GM12878 (cell line): ENCODE measurements around the gene CHKA. TPM values are rescaled to one million over a fixed set of nuclear protein-coding genes. Genes with fewer than 3 reads are reported as not detected.

Experiments used
- BCLAF1 ChIP-seq: fragments of 450-650 bp; IDR thresholded peaks from 2 replicates; pipeline ENCODE4 v1.6.1; 2017; ENCODE audit warnings: antibody characterized with exemption, mild to moderate bottlenecking, moderate library complexity
- CREM ChIP-seq: IDR thresholded peaks from 2 replicates; pipeline ENCODE4 v1.6.1; 2014; ENCODE audit warnings: antibody characterized with exemption, low read depth
- FOXK2 ChIP-seq: fragments of 450-650 bp; IDR thresholded peaks from 2 replicates; pipeline ENCODE4 v1.6.1; 2017; ENCODE audit warnings: mild to moderate bottlenecking, moderate library complexity
- GATAD2B ChIP-seq: fragments of 450-650 bp; conservative IDR thresholded peaks from 2 replicates; pipeline ENCODE4 v1.6.1; 2017; ENCODE audit warnings: low read depth, mild to moderate bottlenecking, moderate library complexity
- IRF3 ChIP-seq: fragments of 450-650 bp; IDR thresholded peaks from 2 replicates; pipeline ENCODE4 v1.6.1; 2014; ENCODE audit warnings: mild to moderate bottlenecking
- NBN ChIP-seq: fragments of 450-650 bp; IDR thresholded peaks from 2 replicates; pipeline ENCODE4 v1.6.1; 2016
- NFXL1 ChIP-seq: fragments of 450-650 bp; IDR thresholded peaks from 2 replicates; pipeline ENCODE4 v1.6.1; 2017; ENCODE audit warnings: antibody characterized with exemption, mild to moderate bottlenecking, borderline replicate concordance
- NFYB ChIP-seq: IDR thresholded peaks from 2 replicates; pipeline ENCODE4 v1.6.1; 2011; ENCODE audit warnings: low read depth, mild to moderate bottlenecking, low read length, improper control_type of control experiment, moderate library complexity; ENCODE audit not compliant: insufficient read depth
- POLR2A ChIP-seq: IDR thresholded peaks from 2 replicates; pipeline ENCODE4 v1.6.1; 2011; ENCODE audit warnings: low read depth, mild to moderate bottlenecking, low read length
- RB1 ChIP-seq: fragments of 450-650 bp; formaldehyde crosslinking; IDR thresholded peaks from 2 replicates; pipeline ENCODE4 v1.6.1; 2017; ENCODE audit warnings: mild to moderate bottlenecking, borderline replicate concordance
- RCOR1 ChIP-seq: conservative IDR thresholded peaks from 2 replicates; pipeline ENCODE4 v1.6.1; 2012; ENCODE audit warnings: low read depth, low read length, improper control_type of control experiment
- RELA ChIP-seq: fragments of 450-650 bp; IDR thresholded peaks from 2 replicates; pipeline ENCODE4 v1.8.0; 2014; ENCODE audit warnings: borderline replicate concordance; ENCODE audit not compliant: partially characterized antibody
- REST ChIP-seq: IDR thresholded peaks from 2 replicates; pipeline ENCODE4 v1.6.1; 2012; ENCODE audit warnings: mild to moderate bottlenecking, low read depth, low read length
- SREBF1 ChIP-seq: IDR thresholded peaks from 2 replicates; pipeline ENCODE4 v1.6.1; 2012; ENCODE audit warnings: mild to moderate bottlenecking, low read length
- USF2 ChIP-seq: IDR thresholded peaks from 2 replicates; pipeline ENCODE4 v1.6.1; 2011; ENCODE audit warnings: low read depth, low read length, improper control_type of control experiment, borderline replicate concordance
- ZNF207 ChIP-seq: fragments of 450-650 bp; IDR thresholded peaks from 2 replicates; pipeline ENCODE4 v1.6.1; 2014; ENCODE audit warnings: antibody characterized with exemption, mild to moderate bottlenecking, borderline replicate concordance
- polyA plus RNA-seq, 11 experiments: library from polyadenylated mRNA; depleted of rRNA in 4 of 11; unstranded in 6 of 11; stranded (reverse) in 5 of 11; fragments of >200 nt; fragmentation: Nextera tagmentation in 4 of 11; fragmentation: Illumina TruSeq in 1 of 11; extraction: Ambion mirVana in 4 of 11; extraction: Trizol in 1 of 11; gene quantifications; 1 replicate in 1 of 11; 2 replicates in 10 of 11; pipeline versions ENCODE4 v1.2.1 to v1.2.3, GENCODE V29; 2011 to 2016; ENCODE audit warnings: inconsistent platforms in 2 of 11, missing spikeins in 2 of 11, low read depth in 1 of 11
- total RNA-seq, 4 experiments: library from RNA; depleted of rRNA in 3 of 4; stranded (reverse); fragments of >200 nt in 3 of 4; fragmentation: Illumina TruSeq in 1 of 4; extraction: Trizol in 1 of 4; gene quantifications; 2 replicates each; pipeline versions ENCODE4 v1.2.1 to v1.2.3, GENCODE V29; 2013 to 2021

CHKA gene
- total and polyA plus RNA-seq, 10 of the 15 experiments (the other 5 are each of a cell fraction or from before 2014, with no cell fraction given) = 5.2 to 29.2 (median 21.2) TPM

- TF ChIP-seq USF2 = no peak
- TF ChIP-seq POLR2A = peak; percentile 91
- TF ChIP-seq NBN = 0 out of 2 replicates have a peak, but pooled peaks have one; percentile 5
- TF ChIP-seq ZNF207 = no peak
- no peak for TF ChIP-seq REST
- TF ChIP-seq RCOR1 = 0 out of 2 replicates have a peak, but pooled peaks have one; percentile 43
- TF ChIP-seq RB1 = peak; percentile 33; the same call in 1 of the 2 replicates
- no peak for TF ChIP-seq IRF3
- no peak for TF ChIP-seq NFYB
- TF ChIP-seq RELA = no peak
- no peak for TF ChIP-seq NFXL1
- no peak for TF ChIP-seq SREBF1
- TF ChIP-seq FOXK2 = peak; percentile 14; the same call in 1 of the 2 replicates
- TF ChIP-seq CREM = no peak
- TF ChIP-seq GATAD2B = peak; percentile 58; the same call in 1 of the 2 replicates
- TF ChIP-seq BCLAF1 = no peak
Measured at GRCh38 chr11:68038718-68039525, 82.3 kb downstream of the CHKA start, which contains the start of gene TCIRG1 (continued).
